Tibial nerve (tissue), 4 donors: ENCODE results near the gene SNX10. TPM values are rescaled to one million over a fixed set of nuclear protein-coding genes. Genes with fewer than 3 reads are reported as not detected.
"Not testable (repeated sequence)": the region's sequence is repeated elsewhere in the genome, so short reads cannot be mapped to it uniquely, and the experiment has no call there.

Experiments
- DNase-seq, 2 donors: peaks; one replicate each; pipeline ENCODE4 v3.0.0-alpha.2; 2019; ENCODE audit warnings: low spot score in 2 of 2
- H3K27ac ChIP-seq, 4 donors: fragments of 200-600 bp; sonication (generic) in 3 of 4; one replicate each; pipeline ENCODE4 v1.5.1; 2017 to 2019; ENCODE audit warnings: mild to moderate bottlenecking in 1 of 4
- H3K27me3 ChIP-seq, 2 donors: fragments of 200-600 bp; sonication (generic) in 1 of 2; one replicate each; pipeline versions ENCODE4 v1.5.1 to v1.6.0; 2017 to 2019
- H3K36me3 ChIP-seq, 3 donors: fragments of 200-600 bp; sonication (generic); one replicate each; pipeline ENCODE4 v1.5.1; 2018 to 2019
- H3K4me1 ChIP-seq, 4 donors: fragments of 200-600 bp; sonication (generic) in 3 of 4; one replicate each; pipeline ENCODE4 v1.5.1; 2017 to 2019
- H3K4me3 ChIP-seq, 4 donors: fragments of 200-600 bp; sonication (generic) in 3 of 4; one replicate each; pipeline ENCODE4 v1.5.1; 2017 to 2019; ENCODE audit warnings: mild to moderate bottlenecking in 1 of 4, moderate library complexity in 1 of 4
- H3K9me3 ChIP-seq, 4 donors: fragments of 200-600 bp; sonication (generic) in 3 of 4; one replicate each; pipeline ENCODE4 v1.5.1; 2017 to 2019
- CTCF ChIP-seq, 5 experiments: fragments of 200-600 bp in 3 of 5; fragments of 450-650 bp in 2 of 5; sonication (generic) in 3 of 5; IDR thresholded peaks; one replicate each; pipeline ENCODE4 v1.5.1; 2016 to 2019; ENCODE audit warnings: antibody characterized with exemption in 5 of 5, mild to moderate bottlenecking in 3 of 5, moderate library complexity in 2 of 5
- EP300 ChIP-seq, 2 donors: sonication (generic); formaldehyde crosslinking; IDR thresholded peaks; one replicate each; pipeline ENCODE4 v1.6.1; 2017; ENCODE audit warnings: antibody characterized with exemption in 2 of 2, mild to moderate bottlenecking in 1 of 2
- POLR2A ChIP-seq, 2 donors: fragments of 450-650 bp; IDR thresholded peaks; one replicate each; pipeline ENCODE4 v1.6.1; 2017; ENCODE audit warnings: antibody characterized with exemption in 2 of 2, mild to moderate bottlenecking in 2 of 2, moderate library complexity in 2 of 2
- WGBS, 2 donors: methylation state at CpG; one replicate each; pipeline ENCODE4 v1.1.5; 2018; 5-methylcytosine and 5-hydroxymethylcytosine counted together
- total RNA-seq, 4 donors: library from RNA; depleted of rRNA; stranded (reverse); fragments of >200 nt; gene quantifications; one replicate each; pipeline ENCODE4 v1.1.0, GENCODE V29; 2016

The SNX10 gene
- 10 to 100 TPM in 1 of 4 donors, 1 to 10 TPM in 3; 1.7 to 15.9 (median 2.5) TPM for total RNA-seq

GRCh38 chr7:26291699-26292538 lies at the start of gene SNX10:
SNX10 (plus strand) TSS chr7:26291862; CDS start chr7:26346443, 54,581 bp downstream.
- no peak for DNase-seq
- H3K9me3 ChIP-seq, result no peaks in the 10 kb centered on the region
- WGBS, 2 donors, result 2 to 5% methylated on average over 47 to 71 of the region's 74 CpGs
- TF ChIP-seq POLR2A (IDR thresholded peaks at IDR 0.05), result no peak
- TF ChIP-seq EP300 (IDR thresholded peaks at IDR 0.05), result no peak
- peak in 1 of 5 experiments; percentile 23 for TF ChIP-seq CTCF (IDR thresholded peaks at IDR 0.05)
- peaks cover 0 to 15% (median 3%) of the 10 kb centered on the region in 4 donors for H3K4me1 ChIP-seq
- no peaks in the 10 kb centered on the region for H3K36me3 ChIP-seq
- H3K4me3 ChIP-seq, result peak within 1 kb of the TSS; percentile 35 to 65 (median 56)
- H3K27ac ChIP-seq, result peak within 1 kb of the TSS in 2 of 4 donors; percentile 62 to 75
- H3K27me3 ChIP-seq, result peaks cover 0 to 11% of the 10 kb centered on the region in 2 donors

GRCh38 chr7:26245150-26245549 lies 46.5 kb upstream of the SNX10 start:
- Histone ChIP-seq H3K36me3 (no peaks in the 10 kb centered on the region), H3K9me3 (no peaks in the 10 kb centered on the region), H3K27me3 (no peaks in the 10 kb centered on the region), H3K4me1 (no peaks in the 10 kb centered on the region), H3K27ac (no peak overlapping the region), H3K4me3 (no peak overlapping the region)
- WGBS, 2 donors, result 92 to 95% methylated on average over 10 to 13 of the region's 13 CpGs
- DNase-seq, result no peak
- TF ChIP-seq CTCF (IDR thresholded peaks at IDR 0.05) (no peak), POLR2A (IDR thresholded peaks at IDR 0.05) (no peak), EP300 (IDR thresholded peaks at IDR 0.05) (no peak)

- H3K27me3 ChIP-seq, result no peaks in the 10 kb centered on the region
These were observed 41.4 kb upstream of the SNX10 start for GRCh38 chr7:26250239-26250638.

GRCh38 chr7:26261866-26262265 lies 29.8 kb upstream of the SNX10 start:
- H3K4me1 ChIP-seq, H3K4me3 ChIP-seq, H3K27ac ChIP-seq, DNase-seq, H3K36me3 ChIP-seq, H3K27me3 ChIP-seq: not testable (repeated sequence)
- WGBS, 2 donors, result 95% methylated on average over 16 to 21 of the region's 29 CpGs
- peaks cover 0 to 25% (median 2%) of the 10 kb centered on the region in 4 donors for H3K9me3 ChIP-seq

More at GRCh38 chr7:26250239-26250638, 41.4 kb upstream of the SNX10 start:
- Histone ChIP-seq H3K27ac (no peak overlapping the region), H3K36me3 (no peaks in the 10 kb centered on the region), H3K4me3 (no peak overlapping the region), H3K4me1 (no peaks in the 10 kb centered on the region), H3K9me3 (no peaks in the 10 kb centered on the region)
- no peak for DNase-seq
- TF ChIP-seq CTCF (IDR thresholded peaks at IDR 0.05) (no peak), POLR2A (IDR thresholded peaks at IDR 0.05) (no peak), EP300 (IDR thresholded peaks at IDR 0.05) (no peak)
- WGBS, 2 donors, result 80 to 84% methylated on average over 12 of the region's 12 CpGs

- Histone ChIP-seq H3K36me3 (no peaks in the 10 kb centered on the region), H3K4me3 (no peak overlapping the region), H3K4me1 (no peaks in the 10 kb centered on the region), H3K9me3 (peaks cover 0 to 27% (median 2%) of the 10 kb centered on the region in 4 donors), H3K27ac (no peak overlapping the region), H3K27me3 (no peaks in the 10 kb centered on the region)
- no peak for TF ChIP-seq EP300 (IDR thresholded peaks at IDR 0.05)
- TF ChIP-seq CTCF (IDR thresholded peaks at IDR 0.05), result no peak
- no peak for TF ChIP-seq POLR2A (IDR thresholded peaks at IDR 0.05)
- 79 to 81% methylated on average over 6 of the region's 6 CpGs for WGBS, 2 donors
- no peak for DNase-seq
These were observed 26.6 kb upstream of the SNX10 start for GRCh38 chr7:26265065-26265464.
